NT2/D1 (cell line): ENCODE measurements around the gene RNF13.
"Not testable (repeated sequence)": the region's sequence is repeated elsewhere in the genome, so short reads cannot be mapped to it uniquely, and the experiment has no call there.

ENCODE experiments used
- SUZ12 ChIP-seq: IDR thresholded peaks from 2 replicates; pipeline ENCODE4 v1.6.1; 2011; ENCODE audit not compliant: insufficient read length, insufficient read depth; ENCODE audit errors: extremely low read depth
- ZNF274 ChIP-seq: IDR thresholded peaks from 2 replicates; pipeline ENCODE4 v1.6.1; 2011; ENCODE audit warnings: mild to moderate bottlenecking, low read depth, low read length

DNA sequence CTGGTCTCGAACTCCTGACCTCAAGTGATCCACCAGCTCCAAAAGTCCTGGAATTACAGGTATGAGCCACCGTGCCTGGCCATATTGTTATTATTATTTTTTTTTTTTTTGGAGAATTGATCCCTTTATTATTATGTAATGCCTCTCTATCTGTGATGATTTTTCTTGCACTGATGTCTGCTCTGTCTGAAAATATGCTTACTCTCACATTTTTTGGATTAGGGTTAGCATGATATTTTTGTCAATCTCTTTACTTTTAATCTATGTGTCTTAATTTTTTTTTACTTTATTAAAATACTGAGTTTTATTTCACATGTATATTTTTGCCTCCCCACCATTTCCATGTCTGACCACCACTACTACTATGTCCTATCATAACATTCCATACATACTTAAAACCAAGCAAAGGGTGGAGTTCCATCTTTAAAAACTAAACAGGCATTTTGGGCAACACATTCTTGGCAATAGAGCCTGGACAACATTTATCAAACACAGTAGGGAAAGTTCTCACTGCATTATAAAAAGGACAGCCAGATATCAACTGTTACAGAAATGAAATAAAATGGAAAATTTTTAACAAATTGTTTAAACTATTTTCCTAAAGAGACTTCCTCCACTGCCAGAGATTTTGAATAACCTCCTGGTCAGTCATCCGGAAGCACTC, 125.5 kb downstream of the RNF13 start:
- TF ChIP-seq ZNF274, SUZ12: not testable (repeated sequence)
